Activated T-cell treated with anti-CD3 and anti-CD28 coated beads, Interleukin-2, amount 50 U/mL, for 1 hour (primary cell): ENCODE results near the gene SELENOP.
"Not testable (repeated sequence)": the region's sequence is repeated elsewhere in the genome, so short reads cannot be mapped to it uniquely, and the experiment has no call there.

ENCODE experiments used
- DNase-seq: peaks from one replicate; pipeline ENCODE4 v3.0.0-alpha.2; 2020

The SELENOP gene

GRCh38 chr5:42826757-42827515 lies 15.2 kb upstream of the SELENOP start:
- DNase-seq, result no peak

- no peak for DNase-seq
These were observed 13.9 kb upstream of the SELENOP start for GRCh38 chr5:42825422-42826148.

- DNase-seq, result no peak
These were observed 12.8 kb upstream of the SELENOP start for GRCh38 chr5:42824347-42824976.

GRCh38 chr5:42822548-42822947 lies 10.9 kb upstream of the SELENOP start:
- DNase-seq, result no peak

DNA sequence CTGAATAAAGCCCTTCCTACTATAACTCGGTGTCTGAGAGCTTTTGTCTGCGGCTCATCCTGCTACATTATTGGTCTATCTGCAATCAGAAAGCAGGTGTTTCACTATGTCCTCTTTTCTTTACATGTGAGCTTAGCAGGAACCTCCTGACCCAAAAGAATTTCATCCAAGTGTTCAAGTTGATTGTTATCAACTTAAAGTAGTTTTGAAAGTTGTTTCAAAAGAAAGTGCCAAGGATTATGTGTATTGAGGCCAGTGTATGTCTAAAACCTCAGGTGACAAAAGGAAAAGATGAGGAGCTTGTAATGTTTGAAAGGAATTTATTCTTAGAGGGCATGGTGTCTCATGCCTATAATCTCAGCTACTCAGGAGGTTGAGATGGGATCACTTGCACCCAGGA lies 8.1 kb upstream of the SELENOP start:
- no peak for DNase-seq

- DNase-seq, result not testable (repeated sequence)
These were observed 4.9 kb upstream of the SELENOP start for GRCh38 chr5:42816546-42816945.

DNA sequence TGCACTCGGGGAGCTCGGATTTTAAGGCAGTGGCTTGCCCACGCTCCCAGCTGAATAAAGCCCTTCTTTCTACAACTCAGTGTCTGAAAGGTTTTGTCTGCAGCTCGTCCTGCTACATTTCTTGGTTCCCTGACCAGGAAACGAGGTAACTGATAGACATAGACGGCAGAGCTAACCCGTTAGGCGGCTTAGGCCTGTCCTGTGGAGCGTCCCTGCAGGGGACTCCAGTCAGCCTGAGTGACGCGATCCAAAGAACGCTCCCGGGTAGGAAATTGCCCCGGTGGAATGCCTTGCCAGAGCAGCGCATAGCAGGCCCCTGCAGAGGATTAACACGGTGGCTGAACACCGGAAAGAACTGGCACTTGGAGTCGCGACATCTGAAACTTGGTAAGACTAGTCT lies 1.8 kb upstream of the SELENOP start:
- DNase-seq, result no peak

DNA sequence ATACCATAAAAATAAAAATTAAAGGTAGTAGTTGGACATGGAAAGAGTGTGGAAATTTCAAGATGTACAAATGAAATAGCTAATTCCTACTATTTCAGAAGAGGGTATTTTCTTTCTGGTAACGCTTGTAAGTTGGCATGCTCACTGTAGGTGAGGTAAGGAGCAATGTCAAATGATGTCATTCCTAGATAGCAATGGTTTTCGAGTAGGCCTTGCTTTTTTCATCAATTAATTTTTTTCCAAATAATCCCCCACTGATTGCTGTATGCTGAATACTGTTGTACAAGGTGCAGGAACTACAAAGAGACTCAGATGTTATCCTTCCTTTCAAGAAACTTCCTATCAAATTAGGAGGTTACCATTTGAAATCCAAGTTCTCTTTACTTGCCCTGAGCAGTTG lies 928 bp upstream of the SELENOP start:
- DNase-seq, result no peak

- DNase-seq, result no peak
These were observed 680 bp downstream of the SELENOP start for GRCh38 chr5:42810834-42811590.

DNA sequence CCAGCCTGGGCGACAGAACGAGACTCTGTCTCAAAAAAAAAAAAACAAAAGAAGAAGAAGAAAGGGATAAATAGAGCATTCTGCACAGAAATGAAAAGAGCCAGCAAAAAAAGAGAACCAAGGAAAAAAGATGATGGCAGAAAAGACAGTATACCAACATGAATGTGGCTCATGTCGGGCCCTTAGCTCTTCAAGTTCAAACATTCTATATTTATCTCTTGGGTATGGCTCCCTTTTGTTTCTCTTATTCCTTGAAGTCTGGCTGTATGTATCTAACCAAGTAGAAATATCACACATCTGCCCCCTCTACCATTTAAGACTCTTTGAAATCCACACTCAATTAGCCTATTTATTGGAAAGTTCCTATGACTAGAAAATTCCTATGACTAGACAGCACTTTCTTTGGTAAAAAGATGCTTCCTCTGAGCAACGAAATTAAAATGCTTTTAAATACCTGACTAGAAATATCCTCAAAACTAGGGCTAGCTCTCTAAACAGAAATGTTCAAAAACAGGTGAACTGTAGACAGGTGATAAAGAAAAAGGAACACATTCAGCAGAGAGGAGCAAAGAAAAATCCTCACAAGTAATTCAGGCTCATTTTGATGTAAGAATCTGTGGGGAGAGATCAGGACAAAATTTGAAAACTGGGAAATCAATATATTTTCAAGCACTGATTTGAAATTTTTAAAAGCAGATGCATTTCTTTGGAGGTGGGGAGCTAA lies 2.6 kb downstream of the SELENOP start:
- DNase-seq, result no peak

DNA sequence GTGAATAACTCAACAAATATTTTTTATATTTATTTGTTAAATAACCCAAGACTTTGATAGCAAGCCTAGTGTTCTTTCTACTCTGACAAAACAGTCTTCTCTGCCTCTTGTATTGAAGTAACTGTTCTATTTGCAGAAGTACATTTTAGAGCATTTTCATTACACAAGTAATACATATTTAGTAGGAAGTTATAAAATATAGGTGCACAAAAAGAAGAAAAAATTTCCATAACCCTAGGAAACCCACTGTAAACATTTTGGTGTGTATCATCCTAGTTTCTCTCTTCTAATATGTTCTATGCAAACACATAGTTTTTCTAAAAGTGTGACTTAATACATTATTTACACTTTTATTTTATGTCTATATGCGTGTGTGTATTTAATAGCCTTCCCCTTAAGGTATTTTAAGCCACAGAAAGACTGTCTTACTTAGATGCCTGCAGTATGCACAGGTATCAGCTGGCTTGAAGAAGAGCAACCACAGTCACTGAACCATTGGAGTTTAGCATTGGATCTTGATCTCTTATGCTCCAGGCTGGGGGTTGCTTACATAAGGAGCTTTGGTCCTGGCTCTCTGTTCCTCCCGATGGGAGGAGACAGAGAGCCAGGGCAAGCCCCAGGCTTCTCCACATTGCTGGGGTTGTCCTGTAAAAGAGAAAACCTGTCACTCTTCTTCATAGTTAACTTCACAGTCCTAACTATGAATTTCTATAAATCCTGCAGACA lies 3.8 kb downstream of the SELENOP start:
- DNase-seq, result no peak

DNA sequence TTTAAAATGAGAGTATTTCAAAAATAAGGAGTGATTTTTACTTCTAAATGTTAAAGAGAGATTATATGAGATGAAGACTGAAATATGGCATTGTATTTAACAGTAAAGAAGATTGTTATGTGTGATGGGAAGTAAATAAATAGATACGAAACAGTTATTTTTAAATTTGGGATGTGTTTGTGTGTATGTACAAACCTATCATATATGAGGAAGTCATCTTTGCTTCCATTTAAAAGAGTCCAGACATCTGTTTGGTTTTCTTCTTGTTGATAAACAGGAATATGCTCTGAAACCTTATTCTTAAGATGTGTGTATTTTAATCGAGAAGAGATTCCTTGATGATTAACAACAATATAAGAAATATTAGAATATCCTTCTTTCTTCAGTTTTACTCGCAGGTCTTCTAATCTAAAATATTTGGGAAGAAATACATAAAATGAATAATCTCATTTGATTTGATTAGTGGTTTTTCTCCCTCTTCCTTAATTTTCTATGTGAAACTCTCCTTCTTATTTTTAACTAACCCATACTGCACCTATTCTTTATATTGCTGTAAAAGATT lies 4.9 kb downstream of the SELENOP start:
- no peak for DNase-seq

- no peak for DNase-seq
These were observed 5.5 kb downstream of the SELENOP start for GRCh38 chr5:42806004-42806700.

DNA sequence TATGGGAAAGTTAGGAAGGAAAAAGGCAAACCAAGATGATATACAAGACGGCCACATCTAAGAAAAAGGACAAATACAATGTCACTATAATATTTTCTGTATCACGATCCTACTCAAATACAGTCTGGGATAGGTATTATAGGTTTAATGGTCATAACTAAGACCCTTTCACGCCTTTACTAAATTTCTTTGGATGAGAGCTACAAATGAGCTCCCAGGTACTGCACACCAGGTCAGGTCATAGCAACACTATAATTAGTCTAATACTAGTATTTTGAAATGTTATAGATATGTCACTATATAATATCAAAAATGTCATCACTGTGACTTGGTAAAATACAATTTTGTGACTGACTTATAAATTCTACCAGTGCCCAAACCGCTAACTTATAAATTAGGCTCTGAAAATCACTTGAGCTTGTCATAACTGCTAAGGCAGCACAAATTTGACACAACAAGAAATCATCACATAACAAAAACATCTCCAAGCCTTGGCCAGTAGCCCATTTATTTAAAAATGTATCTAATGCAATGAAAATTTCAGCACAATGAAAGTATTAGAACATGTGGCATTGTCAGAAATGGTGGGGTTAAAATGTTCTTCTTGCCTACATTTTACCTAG lies 6.9 kb downstream of the SELENOP start:
- no peak for DNase-seq

DNA sequence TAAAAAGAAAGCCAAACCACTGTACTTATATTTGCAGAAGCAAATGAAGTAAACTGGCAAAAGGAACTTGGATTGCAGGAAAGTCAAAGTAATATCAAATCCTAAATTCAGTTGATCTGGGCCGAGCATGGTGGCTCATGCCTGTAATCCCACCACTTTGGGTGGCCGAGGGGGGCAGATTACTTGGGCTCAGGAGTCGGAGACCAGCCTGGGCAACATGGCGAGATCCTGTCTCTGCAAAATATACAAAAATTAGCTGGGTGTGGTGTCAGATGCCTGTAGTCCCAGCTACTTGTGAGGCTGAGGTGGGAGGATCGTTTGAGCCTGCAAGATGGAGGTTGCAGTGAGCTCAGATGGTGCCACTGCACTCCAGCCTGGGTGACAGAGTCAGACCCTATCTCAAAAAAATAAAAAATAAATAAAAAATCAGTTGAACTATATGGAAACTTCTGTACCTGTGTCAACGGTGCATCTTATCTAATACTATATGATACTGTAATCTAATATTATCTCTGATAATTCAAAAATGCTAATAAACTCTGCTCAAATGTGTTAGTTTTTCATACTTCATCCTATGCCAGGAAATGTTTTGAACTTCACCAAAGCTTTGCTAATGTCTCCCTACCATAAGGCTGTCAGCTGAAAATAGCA lies 10.1 kb downstream of the SELENOP start:
- DNase-seq, result no peak

DNA sequence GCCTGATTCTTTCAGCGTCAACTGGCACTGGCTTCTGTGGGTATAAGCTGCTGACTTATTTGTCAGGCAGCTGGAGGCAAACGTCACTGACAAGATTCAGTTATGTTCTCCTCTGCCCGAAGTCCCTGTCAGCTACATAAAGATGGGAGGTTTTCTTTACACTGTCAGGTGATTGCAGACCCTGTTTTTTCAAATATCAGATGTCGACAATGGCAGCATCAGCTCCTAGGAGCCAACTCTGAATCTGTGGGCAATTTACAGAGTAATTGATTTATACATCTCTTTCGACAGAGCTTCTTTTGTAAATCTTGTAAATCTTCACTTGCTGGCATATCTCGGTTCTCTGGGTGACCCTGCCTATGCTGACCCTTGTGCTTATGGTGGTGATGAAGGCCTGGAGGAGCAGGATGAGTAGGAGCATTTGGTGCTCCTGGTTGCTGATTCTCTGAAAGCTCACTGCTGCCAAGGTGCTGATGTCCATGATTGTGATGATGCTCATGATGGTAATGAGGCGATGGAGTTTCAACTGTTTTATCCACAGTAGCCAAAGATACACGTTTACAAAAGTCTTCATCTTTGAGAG lies 10.9 kb downstream of the SELENOP start:
- DNase-seq, result no peak

- no peak for DNase-seq
These were observed 12.0 kb downstream of the SELENOP start for GRCh38 chr5:42799668-42800114.

DNA sequence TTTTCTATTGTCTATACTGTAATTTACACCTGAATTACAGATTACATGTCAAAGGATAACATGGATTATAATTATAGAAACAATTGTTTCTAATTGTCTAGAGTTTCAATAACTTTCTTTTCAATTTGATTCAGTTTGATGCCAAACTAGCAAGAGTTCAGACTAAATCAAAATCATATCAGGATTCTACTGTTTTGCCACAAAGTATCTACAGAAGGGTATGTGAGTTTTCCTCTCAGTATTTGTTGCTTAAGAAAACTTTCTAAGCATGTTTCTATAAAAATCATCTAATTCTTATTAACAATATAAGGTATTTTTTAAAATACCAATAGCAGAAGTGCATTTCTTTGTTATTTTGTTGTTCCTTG lies 12.5 kb downstream of the SELENOP start:
- DNase-seq, result no peak
